Activated CD8-positive, alpha-beta memory T cell treated with anti-CD3 and anti-CD28 coated beads, Interleukin-2, amount 50 U/mL, for 48 hours (primary cell): ENCODE results near the gene TPM2.

Source experiments
- DNase-seq: peaks from one replicate; pipeline ENCODE4 v3.0.0-alpha.2; 2020

Gene TPM2

DNA sequence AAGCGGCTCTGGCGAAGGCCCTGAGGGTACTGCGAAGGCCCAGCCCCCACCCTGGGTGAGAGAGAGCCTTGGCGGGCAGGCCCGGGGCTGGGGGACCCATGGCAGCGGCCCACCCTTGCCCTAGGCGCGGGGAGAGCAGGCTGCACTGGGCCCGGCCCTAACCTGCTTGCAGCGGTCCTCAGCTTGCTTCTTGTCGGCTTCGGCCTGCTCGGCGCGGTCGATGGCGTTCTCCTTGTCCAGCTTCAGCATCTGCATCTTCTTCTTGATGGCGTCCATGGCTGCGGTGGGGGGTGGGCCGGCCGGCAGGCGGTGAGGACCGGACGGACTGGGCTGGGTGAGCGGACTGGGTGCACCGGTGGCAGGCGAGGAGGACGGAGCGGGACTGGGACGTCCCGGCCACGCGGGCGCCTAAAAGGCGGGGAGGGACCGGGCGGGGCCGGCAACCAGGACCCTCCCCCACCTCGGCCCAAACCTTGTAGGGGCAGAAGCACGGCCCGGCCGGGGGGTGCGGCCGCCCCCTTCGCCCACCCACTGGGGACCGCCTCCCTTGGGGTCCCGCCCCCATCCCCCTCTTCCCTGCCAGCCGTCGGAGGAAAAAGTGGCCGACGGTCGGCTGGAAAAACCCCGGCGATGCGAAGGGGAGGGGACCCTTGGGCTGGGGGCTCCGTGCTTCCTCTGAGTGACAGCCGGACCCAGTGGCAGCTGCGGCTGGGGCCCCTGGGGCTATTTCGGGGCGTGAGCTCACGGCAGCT lies at the start of gene TPM2:
Gene TPM2, minus strand, starts transcription at position 384 of the 752 bp plus-strand sequence. Its CDS starts 108 bp downstream, at position 276.
- DNase-seq = no peak

DNA sequence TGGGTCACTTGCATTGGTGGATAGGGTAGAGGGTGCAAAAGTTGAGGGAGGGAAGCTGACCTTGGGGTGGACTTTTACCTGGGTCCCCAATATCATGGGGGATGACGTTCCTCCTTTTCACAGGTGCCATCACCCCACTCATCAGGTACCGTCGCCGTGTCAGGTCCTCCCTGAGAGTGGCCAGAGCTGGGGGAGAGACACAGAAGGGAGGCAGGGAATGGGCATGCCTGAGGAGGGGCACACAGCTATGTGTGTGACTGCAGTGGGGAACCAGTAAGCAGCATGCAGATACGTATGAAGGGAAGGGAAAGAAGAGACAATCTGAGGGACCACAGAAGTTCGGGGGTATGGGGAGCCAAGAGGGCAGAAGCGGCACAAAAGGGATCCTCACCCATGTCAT lies 49.2 kb upstream of the TPM2 start:
- DNase-seq = no peak

DNA sequence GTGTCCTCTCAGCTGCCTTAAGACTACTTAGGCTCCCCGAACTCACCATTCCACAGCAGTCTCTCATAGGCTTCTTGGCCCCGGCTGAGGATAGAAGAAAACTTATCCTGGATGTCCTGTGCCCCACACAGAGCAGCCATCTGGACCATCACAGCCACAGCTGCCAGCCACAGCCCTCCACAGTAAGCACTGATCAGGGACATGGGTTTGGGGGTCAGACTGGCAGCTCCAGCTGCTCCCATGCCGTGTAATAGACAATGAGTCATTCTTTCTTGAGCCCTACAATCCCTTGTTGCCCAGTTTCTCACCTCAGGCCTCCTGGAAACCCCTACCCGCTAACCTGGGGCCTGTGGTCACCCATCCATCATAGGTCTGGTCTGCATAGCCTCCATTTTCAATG lies 48.5 kb upstream of the TPM2 start:
- no peak for DNase-seq

DNA sequence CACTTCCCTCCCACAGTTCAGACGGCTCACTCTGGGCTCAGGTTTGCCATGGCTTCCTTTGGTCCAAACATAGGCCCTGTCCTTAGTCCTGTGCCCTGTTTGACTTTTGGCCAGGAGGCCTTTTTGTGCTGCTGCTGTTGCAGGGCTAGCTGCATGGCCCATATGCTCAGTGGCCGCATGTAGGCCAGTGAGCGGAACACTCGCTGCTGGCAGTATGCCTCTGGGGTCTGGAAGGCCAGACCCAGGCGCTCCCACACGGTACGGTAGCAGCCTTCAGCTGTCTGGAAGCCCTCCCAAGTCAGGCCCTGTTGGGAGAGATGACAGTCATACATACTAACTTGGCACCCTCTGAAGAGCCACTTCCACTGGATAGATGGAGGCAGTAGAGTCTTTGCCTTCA lies 47.4 kb upstream of the TPM2 start:
- DNase-seq = no peak

DNA sequence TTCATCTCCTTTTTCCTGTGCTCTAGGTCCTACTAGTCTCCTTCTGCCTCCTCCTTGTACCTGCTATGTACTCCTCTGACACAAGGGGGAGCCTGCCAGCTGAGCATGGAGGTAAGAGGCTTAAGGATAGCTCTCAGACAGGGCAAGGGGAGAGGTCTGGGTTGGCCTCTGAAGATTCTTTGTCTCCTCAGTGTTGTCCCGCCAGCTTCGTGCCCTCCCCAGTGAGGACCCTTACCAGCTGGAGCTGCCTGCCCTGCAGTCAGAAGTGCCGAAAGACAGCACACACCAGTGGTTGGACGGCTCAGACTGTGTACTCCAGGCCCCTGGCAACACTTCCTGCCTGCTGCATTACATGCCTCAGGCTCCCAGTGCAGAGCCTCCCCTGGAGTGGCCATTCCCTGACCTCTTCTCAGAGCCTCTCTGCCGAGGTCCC lies 46.5 kb upstream of the TPM2 start:
- DNase-seq = peak; percentile 69

DNA sequence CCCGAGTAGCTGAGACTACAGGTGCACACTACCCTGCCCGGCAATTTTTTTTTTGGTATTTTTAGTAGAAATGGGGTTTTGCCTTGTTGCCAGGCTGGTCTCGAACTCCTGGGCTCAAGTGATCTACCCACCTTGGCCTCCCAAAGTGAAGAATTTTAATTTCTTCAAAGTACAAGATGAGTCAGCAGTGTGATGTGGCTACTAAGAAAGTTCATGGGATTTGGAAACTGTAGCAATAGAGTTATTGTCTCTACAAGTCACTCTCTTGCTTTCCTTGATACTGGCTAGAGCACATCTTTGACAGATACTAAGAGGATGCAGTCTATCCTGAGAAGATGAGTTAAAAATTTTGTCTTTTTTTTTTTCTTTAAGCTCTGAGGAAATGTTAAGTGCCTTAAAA lies 44.4 kb upstream of the TPM2 start:
- no peak for DNase-seq

DNA sequence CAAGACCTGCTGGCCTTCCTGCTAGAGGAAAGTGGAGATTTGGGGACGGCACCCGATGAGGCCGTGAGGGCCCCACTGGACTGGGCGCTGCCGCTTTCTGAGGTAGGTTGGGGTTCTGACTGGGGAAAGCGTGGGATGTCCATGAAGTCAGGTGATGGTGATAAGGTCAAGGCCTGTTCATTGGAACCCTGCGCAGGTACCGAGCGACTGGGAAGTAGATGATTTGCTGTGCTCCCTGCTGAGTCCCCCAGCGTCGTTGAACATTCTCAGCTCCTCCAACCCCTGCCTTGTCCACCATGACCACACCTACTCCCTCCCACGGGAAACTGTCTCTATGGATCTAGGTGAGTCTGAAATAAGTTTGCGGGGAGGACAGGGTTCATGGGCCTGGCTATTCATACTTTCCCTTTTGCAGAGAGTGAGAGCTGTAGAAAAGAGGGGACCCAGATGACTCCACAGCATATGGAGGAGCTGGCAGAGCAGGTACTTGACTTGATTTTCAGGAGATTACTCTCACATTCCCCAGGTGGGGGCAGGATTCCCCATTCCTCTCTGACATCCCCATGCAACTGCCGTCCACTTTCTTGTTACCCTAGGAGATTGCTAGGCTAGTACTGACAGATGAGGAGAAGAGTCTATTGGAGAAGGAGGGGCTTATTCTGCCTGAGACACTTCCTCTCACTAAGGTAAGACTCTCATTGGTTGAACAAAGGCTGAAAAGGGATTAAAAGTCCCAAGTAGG lies 43.2 kb upstream of the TPM2 start:
- no peak for DNase-seq

DNA sequence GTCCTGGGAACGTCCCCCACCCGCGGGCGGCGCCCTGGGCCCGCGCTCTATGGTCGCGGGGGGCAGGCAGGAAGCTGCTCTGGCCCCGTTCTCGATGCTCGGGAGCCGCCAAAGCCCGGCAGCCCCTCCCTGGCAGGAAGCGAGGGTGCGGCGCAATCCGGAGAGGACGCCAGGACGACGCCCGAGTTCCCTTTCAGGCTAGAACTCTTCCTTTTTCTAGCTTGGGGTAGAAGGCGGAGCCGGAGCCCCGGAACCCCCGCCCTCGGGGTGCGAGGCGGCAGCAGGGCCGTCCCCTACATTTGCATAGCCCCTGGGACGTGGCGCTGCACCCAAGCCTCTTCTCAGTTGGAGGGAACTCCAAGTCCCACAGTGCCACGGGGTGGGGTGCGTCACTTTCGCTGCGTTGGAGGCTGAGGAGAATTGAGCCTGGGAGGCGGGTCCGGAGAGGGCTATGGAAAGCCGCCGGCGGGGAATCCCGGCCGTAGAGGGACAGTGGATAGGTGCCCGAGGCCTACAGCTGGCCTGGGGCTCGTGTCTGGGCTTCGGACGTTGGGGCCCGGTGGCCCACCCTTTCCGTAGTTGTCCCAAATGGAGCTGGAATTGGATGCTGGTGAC lies 42.6 kb upstream of the TPM2 start, which contains the start of the genes CREB3 and TLN1:
Gene CREB3, plus strand, starts transcription at position 482 of the 615 bp plus-strand sequence. Its CDS starts 107 bp downstream, at position 589.
Gene TLN1, minus strand, starts transcription at position 11 of the 615 bp plus-strand sequence. CDS start 6,501 bp downstream, outside the sequence.
- peak; percentile 96 for DNase-seq

DNA sequence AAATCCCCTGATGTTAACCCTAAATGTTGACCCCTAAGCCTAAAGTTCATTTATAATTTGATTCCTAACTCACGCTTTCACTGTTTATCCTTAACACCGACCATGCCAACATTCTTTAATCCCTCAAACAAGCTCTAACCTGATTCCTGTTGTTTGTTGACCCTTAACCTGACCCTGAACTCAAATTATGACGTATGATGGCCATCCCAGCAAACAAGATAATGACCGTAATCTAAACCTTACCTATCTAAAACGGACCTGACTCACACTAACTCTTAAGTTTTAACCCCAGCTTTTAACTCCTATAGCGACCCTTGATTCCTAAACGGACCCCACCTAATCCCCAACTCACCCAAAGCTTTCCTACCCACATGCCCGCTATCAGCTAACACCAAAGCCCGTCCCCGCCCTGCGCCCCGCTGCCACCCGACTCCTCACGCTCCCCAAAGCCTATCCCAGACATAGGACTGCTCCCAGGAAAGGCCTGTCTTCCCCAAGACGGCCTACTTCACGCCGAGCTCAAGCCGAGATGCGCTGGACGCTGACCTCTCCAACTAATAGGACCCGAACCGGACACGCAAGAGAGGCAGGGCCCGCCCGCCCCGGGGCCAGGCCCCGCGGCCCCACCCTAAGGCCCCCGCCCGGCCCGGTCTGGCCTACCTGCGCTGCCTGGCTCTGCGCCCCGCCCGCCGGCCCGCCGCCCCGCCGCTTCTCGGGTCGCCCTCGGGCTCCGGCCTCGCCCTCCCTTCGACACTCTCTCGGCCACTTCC lies 41.9 kb upstream of the TPM2 start:
- DNase-seq = no peak

DNA sequence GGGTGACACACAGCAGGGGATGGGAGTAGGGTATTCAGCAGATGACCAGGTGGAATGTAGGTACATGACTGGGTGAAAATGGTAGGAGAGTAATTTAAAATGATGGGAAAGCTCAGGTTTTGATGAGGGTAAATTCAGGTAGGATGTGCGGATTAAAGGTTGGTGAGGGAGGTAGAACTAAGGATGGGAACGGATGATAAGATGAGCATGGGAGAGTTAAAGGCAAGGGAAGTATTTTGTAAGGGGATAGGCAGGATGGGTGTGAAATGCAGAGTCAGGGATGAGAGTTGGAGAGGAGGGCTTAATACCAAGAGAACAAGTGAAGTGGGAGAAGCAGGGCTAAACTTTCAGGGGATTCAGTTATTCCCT lies 40.7 kb upstream of the TPM2 start:
- no peak for DNase-seq

DNA sequence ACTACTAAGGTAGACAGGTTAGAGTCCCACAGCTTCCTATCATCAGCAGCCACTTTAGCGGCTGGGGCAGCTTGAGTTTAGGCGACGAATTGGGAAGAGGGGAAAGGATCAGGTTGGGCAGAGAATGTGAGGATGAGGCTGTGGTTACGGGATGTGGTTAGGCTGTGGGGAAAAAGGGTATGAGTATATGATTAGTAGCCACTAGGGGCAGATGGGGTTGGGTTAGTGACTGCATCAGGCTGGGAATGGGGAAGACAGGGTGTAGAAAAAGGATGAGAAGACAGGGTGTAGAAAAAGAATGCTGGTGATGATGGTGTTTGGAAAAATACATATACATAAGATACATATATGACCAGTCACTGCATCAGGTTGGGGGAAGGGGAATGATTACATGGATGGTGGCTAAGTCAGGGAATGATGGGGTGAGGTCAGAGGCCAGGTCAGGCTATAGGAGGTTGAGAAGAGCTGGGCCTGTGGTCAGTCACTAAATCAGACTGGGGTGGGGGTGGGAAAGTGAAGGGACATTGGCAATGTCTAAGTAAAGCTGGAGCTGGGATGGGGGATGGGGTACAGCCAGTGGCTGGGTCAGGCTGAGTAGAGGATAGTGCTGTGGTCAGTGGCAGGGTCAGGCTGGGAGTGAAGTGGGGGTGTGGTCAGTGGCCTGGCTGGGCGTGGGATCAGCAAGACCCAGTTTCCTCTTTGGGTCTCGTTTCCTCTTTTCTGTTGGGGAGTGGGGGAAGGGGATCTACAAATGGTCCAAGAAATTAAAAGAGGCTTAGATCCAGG lies 40.2 kb upstream of the TPM2 start:
- no peak for DNase-seq

DNA sequence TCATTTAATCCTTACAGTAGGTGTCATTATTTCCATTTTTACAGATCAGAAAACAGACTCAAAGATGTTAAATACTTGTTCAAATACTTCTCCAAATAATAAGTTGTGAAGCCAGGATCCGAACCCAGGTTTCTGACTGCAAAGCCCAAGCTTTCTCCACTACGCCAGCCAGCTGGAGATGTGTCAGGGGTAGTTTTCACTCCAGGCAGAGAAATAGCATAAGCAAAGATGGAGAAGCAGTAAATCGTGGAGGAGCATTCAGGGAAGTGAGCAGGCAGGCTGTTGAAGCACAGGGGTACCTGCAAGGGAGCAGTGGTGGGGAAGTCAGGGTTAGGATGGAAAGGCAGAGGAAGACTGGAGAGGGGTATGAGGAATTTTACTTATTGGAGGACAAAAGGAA lies 39.4 kb upstream of the TPM2 start:
- DNase-seq = no peak

DNA sequence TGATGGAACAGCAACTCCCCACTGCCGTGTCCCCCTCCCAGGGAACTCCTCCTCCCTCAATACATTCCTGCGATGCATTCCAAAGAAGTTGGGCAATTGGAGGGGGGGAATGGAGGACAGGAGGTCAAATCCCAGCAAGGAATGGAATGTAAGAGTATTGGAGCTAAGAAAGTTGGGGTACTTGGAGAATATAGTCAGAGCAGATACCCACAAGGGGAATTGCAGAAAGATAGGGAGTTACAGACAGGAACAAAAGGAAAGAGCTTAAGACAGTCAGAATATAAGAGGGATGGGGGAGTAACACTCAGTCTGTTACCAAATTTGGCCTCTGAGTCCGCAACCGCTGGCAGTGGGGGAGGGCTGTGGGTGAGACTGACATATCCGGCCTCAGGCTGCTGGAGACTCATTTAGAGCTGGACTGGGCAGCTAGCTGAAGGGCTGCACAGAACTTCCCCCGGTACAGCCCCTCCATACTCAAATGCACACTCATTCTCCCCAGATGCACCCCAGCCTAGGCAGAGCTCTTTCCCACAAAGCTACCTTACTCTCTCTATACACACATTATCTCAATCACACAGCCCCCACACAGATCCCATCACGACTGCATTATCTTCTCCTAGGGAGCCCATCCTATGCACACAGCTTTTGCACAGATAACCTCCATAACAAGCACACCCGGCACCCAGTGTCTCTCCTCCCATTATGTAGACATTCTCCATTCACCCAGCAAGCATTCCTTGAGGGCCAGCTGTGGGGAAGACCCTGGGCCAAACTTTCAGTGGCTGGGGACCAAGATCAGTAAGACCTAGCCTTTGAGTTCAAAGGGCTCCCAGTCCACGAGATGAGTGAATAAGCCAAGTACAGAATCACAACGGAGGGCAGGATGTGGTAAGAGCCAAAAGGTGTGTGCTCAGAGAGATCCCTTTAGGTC lies 38.6 kb upstream of the TPM2 start:
- DNase-seq = peak; percentile 73

DNA sequence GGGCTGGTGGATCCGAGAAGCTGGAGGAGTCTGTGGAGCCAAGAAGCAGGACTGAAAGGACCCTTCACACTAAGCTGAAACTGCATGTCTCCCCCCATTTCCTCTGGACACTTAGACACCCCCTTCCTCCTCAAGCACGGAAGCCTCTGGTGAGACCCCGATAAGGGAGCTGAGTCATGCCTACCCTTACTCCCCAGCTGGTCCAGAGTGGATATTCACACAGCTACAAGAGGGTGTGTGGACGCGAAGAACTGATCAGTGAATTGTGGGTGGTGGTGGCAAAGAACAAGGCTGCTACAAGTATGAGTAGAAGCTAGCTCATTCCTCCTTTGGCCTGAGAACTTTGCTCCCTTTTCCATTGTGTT lies 37.9 kb upstream of the TPM2 start:
- DNase-seq = no peak

DNA sequence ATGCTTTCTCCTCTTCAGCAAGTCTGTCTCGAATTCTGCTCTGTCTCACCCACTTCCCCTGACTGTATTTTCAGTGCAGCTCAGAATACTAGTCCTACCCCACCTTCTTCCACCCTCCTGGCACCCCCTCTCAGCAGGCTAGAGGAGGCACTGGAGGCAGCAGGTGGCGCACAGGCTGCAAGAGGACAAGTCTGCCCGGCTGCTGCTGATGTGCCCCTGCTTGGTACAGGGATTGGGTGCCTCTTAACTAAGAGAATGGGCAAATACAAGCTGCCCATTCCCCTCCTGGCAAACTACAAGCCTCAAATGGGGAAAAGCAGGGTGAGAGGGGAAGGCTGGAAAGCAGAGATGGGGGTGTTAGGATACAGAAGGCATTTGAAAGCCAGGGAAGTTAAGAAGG lies 37.2 kb upstream of the TPM2 start:
- no peak for DNase-seq

DNA sequence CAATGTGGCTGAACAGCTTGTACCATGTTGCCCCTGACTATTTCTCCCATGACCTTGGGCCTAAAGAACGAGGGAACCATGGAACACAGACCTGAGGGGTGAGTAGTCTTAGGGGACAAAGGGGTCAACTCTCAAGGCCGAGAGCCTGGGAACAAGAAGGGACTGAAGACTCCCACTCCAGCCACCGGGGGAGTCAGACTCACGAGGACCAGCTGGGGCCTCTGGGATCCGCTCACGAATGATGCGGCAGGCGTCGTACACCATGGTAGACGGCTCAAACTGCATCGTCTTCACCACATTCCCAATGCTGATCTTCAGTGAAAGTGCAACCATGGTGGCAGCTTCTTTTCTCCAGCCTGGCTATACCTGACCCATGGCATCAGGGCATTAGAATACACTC lies 35.6 kb upstream of the TPM2 start:
- DNase-seq = no peak

DNA sequence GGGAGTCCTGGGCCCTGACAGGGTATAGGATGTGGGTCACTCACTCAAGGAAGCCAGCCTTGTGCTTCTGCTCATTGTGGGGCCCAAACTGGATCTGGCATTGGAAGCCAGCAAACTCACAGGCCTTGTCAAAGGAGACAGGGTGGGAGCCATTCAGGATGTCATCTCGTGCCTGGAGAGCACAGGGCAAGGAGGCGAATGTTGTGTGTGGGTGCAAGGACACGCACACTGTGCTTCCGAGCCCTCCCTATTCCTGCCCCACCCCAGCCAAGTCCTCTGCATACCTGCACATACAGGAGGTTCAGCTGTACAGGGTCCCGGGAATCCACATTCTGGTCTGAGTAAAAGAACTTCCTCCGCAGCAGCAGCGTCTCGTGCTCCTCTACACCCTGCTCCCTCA lies 34.2 kb upstream of the TPM2 start:
- DNase-seq = no peak

DNA sequence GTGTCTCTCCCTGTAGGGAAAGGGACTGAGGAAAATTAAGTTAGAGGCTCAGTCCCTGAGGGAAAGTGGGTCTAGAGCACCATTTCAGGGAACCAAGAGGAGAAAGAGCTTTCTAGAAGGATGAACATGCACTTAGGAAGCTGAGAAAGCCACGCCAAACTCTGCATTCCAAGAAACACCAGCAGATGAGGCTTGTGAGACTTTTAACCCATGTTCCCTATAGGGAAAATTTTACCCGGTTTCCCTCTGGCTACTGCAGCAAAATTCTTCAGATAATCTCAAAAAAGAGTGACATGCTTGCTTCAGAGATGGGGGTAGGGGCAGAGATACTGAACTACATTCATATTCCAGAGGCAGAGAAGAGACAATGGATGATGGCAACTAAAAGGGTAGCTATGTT lies 33.7 kb upstream of the TPM2 start:
- DNase-seq = no peak

DNA sequence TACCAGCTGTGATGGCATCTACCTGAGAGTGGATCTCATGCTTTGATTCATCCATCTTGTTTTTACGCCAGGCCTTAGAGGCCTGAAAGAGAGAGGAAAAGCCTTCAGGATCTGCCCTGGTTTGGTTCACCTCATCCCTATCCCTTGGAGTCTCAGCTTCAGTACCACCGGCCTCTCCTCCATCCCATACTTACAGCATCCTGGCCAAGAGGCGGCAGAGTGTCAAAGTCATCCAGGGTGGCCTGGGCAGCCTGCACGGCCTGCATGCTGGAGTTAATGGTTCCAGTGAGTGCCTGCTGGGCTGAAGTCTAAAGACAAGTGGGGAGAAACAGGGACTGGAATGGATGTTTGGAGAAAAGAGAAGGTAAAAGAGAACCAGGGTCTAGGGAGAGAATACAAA lies 29.8 kb upstream of the TPM2 start:
- DNase-seq = no peak

DNA sequence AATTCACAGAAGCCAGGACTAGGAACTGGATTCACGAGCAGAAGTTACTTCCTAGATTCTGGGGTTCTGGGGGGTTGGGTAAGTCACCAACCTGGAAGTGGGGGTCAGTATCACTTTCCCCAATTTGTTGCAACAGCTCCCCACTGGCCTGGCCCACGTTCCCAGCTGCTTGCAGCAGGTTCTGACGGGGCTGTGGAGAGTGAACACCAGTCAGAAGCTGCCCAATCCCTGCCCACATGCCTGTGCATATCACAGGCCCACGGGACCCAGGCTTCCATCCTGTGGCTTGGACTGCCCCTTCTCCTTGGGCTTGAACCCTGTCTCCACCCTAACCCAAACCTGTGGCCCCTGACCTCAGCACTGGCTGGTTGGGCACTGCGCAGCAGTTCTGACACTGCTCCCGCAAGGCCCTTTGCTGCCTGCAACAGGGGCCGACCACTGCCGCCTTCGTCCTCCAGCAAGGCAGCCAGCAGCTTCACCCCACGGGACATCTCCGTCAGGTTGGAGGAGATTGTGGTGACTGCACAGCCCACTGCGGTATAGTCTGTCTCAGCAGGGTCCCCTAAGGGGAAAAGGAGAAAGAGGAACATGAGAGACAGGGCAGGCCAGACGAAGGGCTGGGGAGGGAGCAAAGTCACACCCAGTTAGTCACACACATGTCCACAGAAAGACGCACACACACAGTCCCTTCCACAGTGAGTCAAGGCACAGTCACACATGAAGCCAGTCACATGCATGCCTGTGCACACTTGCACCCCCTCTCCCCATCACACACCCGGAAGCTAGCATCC lies 29.2 kb upstream of the TPM2 start:
- DNase-seq = no peak
